HepG2 (cell line): Measurements from ENCODE around the gene AP4S1. TPM values are rescaled to one million over a fixed set of nuclear protein-coding genes. Genes with fewer than 3 reads are reported as not detected.

Experiments
- DPF2 ChIP-seq: sonication (generic); formaldehyde crosslinking; IDR thresholded peaks from 2 replicates; pipeline ENCODE4 v1.4.0; 2020; ENCODE audit warnings: mild to moderate bottlenecking, low read depth, missing genetic modification reagents, borderline replicate concordance
- FOXA3 ChIP-seq: IDR thresholded peaks from 2 replicates; pipeline ENCODE4 v1.6.1; 2016; ENCODE audit warnings: missing genetic modification reagents, missing compliant biosample characterization
- FOXK1 ChIP-seq: sonication (generic); formaldehyde crosslinking; IDR thresholded peaks from 2 replicates; pipeline ENCODE4 v1.4.0; 2020; ENCODE audit warnings: low read depth, missing genetic modification reagents, borderline replicate concordance
- HNRNPL ChIP-seq: fragments of 200-400 bp; formaldehyde crosslinking; IDR thresholded peaks from 2 replicates; pipeline ENCODE4 v1.6.1; 2017; ENCODE audit warnings: mild to moderate bottlenecking, low read depth, low read length
- MIER3 ChIP-seq: IDR thresholded peaks from 2 replicates; pipeline ENCODE4 v1.6.1; 2016; ENCODE audit warnings: missing compliant biosample characterization, borderline replicate concordance
- PAXIP1 ChIP-seq: sonication (generic); formaldehyde crosslinking; conservative IDR thresholded peaks from 2 replicates; pipeline ENCODE4 v1.4.0; 2020; ENCODE audit warnings: mild to moderate bottlenecking, missing genetic modification reagents, moderate library complexity
- RARA ChIP-seq: IDR thresholded peaks from 2 replicates; pipeline ENCODE4 v1.6.1; 2016; ENCODE audit warnings: missing genetic modification reagents, missing compliant biosample characterization
- RFX1 ChIP-seq: fragments of 450-650 bp; IDR thresholded peaks from 2 replicates; pipeline ENCODE4 v1.6.1; 2017
- SSRP1 ChIP-seq: IDR thresholded peaks from 2 replicates; pipeline ENCODE4 v1.6.1; 2016; ENCODE audit warnings: control low read depth
- ZNF503 ChIP-seq: sonication (generic); formaldehyde crosslinking; IDR thresholded peaks from 2 replicates; pipeline ENCODE4 v1.4.0; 2020; ENCODE audit warnings: missing genetic modification reagents
- ZNF792 ChIP-seq: IDR thresholded peaks from 2 replicates; pipeline ENCODE4 v1.6.1; 2016
- polyA plus RNA-seq, 8 experiments: library from polyadenylated mRNA; depleted of rRNA in 3 of 8; stranded (reverse) in 7 of 8; unstranded in 1 of 8; fragments of >200 nt; fragmentation: Illumina TruSeq in 4 of 8; extraction: Trizol in 4 of 8; gene quantifications; 2 replicates each; pipeline versions ENCODE4 v1.2.1 to v1.2.3, GENCODE V29; 2011 to 2016; ENCODE audit warnings: low read depth in 4 of 8, missing spikeins in 1 of 8, mixed read lengths in 1 of 8; ENCODE audit not compliant: insufficient read depth in 1 of 8
- total RNA-seq, 5 experiments: library from RNA; depleted of rRNA; stranded (reverse); fragments of >200 nt; fragmentation: Illumina TruSeq; extraction: Trizol; gene quantifications; 2 replicates each; pipeline ENCODE4 v1.2.3, GENCODE V29; 2016; ENCODE audit warnings: low read depth in 1 of 5
- TF ChIP-seq, protein P1 (sequence below): sonication (generic); formaldehyde crosslinking; IDR thresholded peaks from 2 replicates; pipeline ENCODE4 v1.5.0; 2020; ENCODE audit warnings: missing genetic modification reagents
- TF ChIP-seq, protein P2 (sequence below): sonication (generic); formaldehyde crosslinking; IDR thresholded peaks from 2 replicates; pipeline ENCODE4 v1.4.0; 2020; ENCODE audit warnings: missing genetic modification reagents, borderline replicate concordance
- TF ChIP-seq, protein P3 (sequence below): sonication (generic); formaldehyde crosslinking; IDR thresholded peaks from 2 replicates; pipeline ENCODE4 v1.5.1; 2020; ENCODE audit warnings: mild to moderate bottlenecking, moderate library complexity, missing genetic modification reagents
- TF ChIP-seq, protein P4 (sequence below): IDR thresholded peaks from 2 replicates; pipeline ENCODE4 v1.6.1; 2016; ENCODE audit warnings: control low read depth

Gene AP4S1
- total and polyA plus RNA-seq, 2 of the 13 experiments (the other 11 are each of a cell fraction or from before 2014, with no cell fraction given): 3.9 to 21.1 TPM

DNA sequence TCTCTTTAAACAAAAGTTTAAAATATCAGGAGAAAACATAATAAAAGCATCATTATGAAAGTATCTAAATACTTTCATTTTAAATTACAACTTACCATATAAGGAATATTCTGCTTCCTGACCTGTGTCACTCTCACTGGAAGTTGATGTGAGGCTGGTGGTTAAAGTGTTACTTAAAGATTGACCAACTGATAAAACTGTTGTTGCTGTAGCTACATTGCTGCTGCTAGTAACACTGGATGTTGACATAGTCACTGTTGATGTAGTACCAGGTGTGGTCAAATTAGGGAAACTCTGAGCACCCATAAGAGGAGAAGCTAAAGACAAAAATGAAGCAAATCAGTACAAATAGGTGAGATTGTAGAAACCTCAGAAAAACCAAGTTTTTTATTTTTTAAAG, 102.2 kb downstream of the AP4S1 start (continued):
- TF ChIP-seq ZNF503 (0 out of 2 replicates have a peak, but pooled peaks have one; percentile 37), RFX1 (peak; percentile 87), RARA (0 out of 2 replicates have a peak, but pooled peaks have one; percentile 40), FOXA3 (peak; percentile 97), DPF2 (CRISPR knock-in tag) (no peak), FOXK1 (CRISPR knock-in tag) (peak; percentile 95; the same call in 1 of the 2 replicates), ZNF792 (peak; percentile 61; the same call in 1 of the 2 replicates), SSRP1 (0 out of 2 replicates have a peak, but pooled peaks have one; percentile 45), MIER3 (CRISPR knock-in tag) (peak; percentile 56; the same call in 1 of the 2 replicates), HNRNPL (no peak), PAXIP1 (CRISPR knock-in tag) (peak; percentile 58)
- TF ChIP-seq, protein P1, sequence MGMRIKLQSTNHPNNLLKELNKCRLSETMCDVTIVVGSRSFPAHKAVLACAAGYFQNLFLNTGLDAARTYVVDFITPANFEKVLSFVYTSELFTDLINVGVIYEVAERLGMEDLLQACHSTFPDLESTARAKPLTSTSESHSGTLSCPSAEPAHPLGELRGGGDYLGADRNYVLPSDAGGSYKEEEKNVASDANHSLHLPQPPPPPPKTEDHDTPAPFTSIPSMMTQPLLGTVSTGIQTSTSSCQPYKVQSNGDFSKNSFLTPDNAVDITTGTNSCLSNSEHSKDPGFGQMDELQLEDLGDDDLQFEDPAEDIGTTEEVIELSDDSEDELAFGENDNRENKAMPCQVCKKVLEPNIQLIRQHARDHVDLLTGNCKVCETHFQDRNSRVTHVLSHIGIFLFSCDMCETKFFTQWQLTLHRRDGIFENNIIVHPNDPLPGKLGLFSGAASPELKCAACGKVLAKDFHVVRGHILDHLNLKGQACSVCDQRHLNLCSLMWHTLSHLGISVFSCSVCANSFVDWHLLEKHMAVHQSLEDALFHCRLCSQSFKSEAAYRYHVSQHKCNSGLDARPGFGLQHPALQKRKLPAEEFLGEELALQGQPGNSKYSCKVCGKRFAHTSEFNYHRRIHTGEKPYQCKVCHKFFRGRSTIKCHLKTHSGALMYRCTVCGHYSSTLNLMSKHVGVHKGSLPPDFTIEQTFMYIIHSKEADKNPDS (CRISPR knock-in tag): peak; percentile 86; the same call in 1 of the 2 replicates
- TF ChIP-seq, protein P2, sequence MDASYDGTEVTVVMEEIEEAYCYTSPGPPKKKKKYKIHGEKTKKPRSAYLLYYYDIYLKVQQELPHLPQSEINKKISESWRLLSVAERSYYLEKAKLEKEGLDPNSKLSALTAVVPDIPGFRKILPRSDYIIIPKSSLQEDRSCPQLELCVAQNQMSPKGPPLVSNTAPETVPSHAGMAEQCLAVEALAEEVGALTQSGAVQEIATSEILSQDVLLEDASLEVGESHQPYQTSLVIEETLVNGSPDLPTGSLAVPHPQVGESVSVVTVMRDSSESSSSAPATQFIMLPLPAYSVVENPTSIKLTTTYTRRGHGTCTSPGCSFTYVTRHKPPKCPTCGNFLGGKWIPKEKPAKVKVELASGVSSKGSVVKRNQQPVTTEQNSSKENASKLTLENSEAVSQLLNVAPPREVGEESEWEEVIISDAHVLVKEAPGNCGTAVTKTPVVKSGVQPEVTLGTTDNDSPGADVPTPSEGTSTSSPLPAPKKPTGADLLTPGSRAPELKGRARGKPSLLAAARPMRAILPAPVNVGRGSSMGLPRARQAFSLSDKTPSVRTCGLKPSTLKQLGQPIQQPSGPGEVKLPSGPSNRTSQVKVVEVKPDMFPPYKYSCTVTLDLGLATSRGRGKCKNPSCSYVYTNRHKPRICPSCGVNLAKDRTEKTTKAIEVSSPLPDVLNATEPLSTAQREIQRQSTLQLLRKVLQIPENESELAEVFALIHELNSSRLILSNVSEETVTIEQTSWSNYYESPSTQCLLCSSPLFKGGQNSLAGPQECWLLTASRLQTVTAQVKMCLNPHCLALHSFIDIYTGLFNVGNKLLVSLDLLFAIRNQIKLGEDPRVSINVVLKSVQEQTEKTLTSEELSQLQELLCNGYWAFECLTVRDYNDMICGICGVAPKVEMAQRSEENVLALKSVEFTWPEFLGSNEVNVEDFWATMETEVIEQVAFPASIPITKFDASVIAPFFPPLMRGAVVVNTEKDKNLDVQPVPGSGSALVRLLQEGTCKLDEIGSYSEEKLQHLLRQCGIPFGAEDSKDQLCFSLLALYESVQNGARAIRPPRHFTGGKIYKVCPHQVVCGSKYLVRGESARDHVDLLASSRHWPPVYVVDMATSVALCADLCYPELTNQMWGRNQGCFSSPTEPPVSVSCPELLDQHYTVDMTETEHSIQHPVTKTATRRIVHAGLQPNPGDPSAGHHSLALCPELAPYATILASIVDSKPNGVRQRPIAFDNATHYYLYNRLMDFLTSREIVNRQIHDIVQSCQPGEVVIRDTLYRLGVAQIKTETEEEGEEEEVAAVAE (CRISPR knock-in tag): peak; percentile 71; the same call in 1 of the 2 replicates
- TF ChIP-seq, protein P3, sequence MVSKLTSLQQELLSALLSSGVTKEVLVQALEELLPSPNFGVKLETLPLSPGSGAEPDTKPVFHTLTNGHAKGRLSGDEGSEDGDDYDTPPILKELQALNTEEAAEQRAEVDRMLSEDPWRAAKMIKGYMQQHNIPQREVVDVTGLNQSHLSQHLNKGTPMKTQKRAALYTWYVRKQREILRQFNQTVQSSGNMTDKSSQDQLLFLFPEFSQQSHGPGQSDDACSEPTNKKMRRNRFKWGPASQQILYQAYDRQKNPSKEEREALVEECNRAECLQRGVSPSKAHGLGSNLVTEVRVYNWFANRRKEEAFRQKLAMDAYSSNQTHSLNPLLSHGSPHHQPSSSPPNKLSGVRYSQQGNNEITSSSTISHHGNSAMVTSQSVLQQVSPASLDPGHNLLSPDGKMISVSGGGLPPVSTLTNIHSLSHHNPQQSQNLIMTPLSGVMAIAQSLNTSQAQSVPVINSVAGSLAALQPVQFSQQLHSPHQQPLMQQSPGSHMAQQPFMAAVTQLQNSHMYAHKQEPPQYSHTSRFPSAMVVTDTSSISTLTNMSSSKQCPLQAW (CRISPR knock-in tag): peak; percentile 70; the same call in 1 of the 2 replicates
- TF ChIP-seq, protein P4, sequence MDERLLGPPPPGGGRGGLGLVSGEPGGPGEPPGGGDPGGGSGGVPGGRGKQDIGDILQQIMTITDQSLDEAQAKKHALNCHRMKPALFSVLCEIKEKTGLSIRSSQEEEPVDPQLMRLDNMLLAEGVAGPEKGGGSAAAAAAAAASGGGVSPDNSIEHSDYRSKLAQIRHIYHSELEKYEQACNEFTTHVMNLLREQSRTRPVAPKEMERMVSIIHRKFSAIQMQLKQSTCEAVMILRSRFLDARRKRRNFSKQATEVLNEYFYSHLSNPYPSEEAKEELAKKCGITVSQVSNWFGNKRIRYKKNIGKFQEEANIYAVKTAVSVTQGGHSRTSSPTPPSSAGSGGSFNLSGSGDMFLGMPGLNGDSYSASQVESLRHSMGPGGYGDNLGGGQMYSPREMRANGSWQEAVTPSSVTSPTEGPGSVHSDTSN (CRISPR knock-in tag): 0 out of 2 replicates have a peak, but pooled peaks have one; percentile 15
